Parathyroid adenoma (tissue), 2 donors: ENCODE results near the gene SPATA13.
"Not testable (repeated sequence)": the region's sequence is repeated elsewhere in the genome, so short reads cannot be mapped to it uniquely, and the experiment has no call there.

Experiments used
- H2AFZ ChIP-seq: fragments of 300-600 bp; sonication (generic); one replicate; pipeline ENCODE4 v1.7.0; 2017; ENCODE audit warnings: antibody characterized with exemption, mild to moderate bottlenecking
- H3K27ac ChIP-seq: fragments of 300-600 bp; sonication (generic); one replicate; pipeline ENCODE4 v1.7.0; 2017
- H3K27me3 ChIP-seq: fragments of 300-600 bp; sonication (generic); one replicate; pipeline ENCODE4 v1.7.0; 2017; ENCODE audit warnings: low read length; ENCODE audit not compliant: control insufficient read depth, insufficient read depth
- H3K36me3 ChIP-seq: fragments of 300-600 bp; sonication (generic); one replicate; pipeline ENCODE4 v1.7.0; 2017; ENCODE audit warnings: low read length; ENCODE audit not compliant: control insufficient read depth, insufficient read depth
- H3K4me1 ChIP-seq: fragments of 300-600 bp; sonication (generic); one replicate; pipeline ENCODE4 v1.7.0; 2017; ENCODE audit warnings: control low read depth
- H3K4me2 ChIP-seq: fragments of 300-600 bp; sonication (generic); one replicate; pipeline ENCODE4 v1.7.0; 2017; ENCODE audit warnings: low read length
- H3K4me3 ChIP-seq: fragments of 300-600 bp; sonication (generic); one replicate; pipeline ENCODE4 v1.7.0; 2017; ENCODE audit warnings: low read depth, low read length
- H3K79me2 ChIP-seq: fragments of 300-600 bp; sonication (generic); one replicate; pipeline ENCODE4 v1.7.0; 2017; ENCODE audit warnings: control low read depth
- H3K9ac ChIP-seq: fragments of 300-600 bp; sonication (generic); one replicate; pipeline ENCODE4 v1.7.0; 2017; ENCODE audit warnings: mild to moderate bottlenecking
- H3K9me3 ChIP-seq: fragments of 300-600 bp; sonication (generic); one replicate; pipeline ENCODE4 v1.7.0; 2017; ENCODE audit warnings: low read length; ENCODE audit not compliant: control insufficient read depth
- CTCF ChIP-seq: fragments of 300-600 bp; sonication (generic); IDR thresholded peaks from one replicate; pipeline ENCODE4 v1.7.0; 2017; ENCODE audit warnings: antibody characterized with exemption, mild to moderate bottlenecking
- donor health status: primary hyperparathyroidism.

SPATA13 gene

GRCh38 chr13:24196593-24197197 is 36.2 kb downstream of the SPATA13 start:
- H3K9me3 ChIP-seq = no peaks in the 10 kb centered on the region
- H3K79me2 ChIP-seq = no peaks in the 10 kb centered on the region

DNA sequence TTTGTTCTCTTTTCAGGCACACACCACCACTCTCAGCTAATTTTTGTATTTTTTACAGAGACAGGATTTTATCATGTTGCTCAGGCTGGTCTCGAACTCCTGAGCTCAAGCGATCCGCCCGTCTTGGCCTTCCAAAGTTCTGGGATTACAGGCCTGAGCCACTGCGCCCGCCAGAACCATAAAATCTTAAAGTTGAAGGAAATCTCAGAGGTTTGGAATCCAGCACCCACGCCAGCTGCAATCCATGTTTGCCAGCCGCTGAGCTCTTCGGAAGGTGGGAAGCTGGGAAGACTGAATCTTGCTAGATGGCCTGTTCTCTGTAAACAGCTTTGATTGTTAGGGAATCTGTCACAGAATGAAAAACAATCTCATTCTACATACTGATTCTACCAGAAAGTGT is 38.5 kb downstream of the SPATA13 start:
- H3K27ac ChIP-seq = no peak overlapping the region
- TF ChIP-seq CTCF = no peak
- H3K27me3 ChIP-seq = no peaks in the 10 kb centered on the region
- H3K79me2 ChIP-seq = no peaks in the 10 kb centered on the region
- H3K9me3 ChIP-seq = no peaks in the 10 kb centered on the region
- no peak overlapping the region for H3K9ac ChIP-seq
- no peaks in the 10 kb centered on the region for H3K36me3 ChIP-seq
- H2AFZ ChIP-seq = no peak overlapping the region
- H3K4me1 ChIP-seq = no peaks in the 10 kb centered on the region
- H3K4me2 ChIP-seq = no peak overlapping the region
- no peak overlapping the region for H3K4me3 ChIP-seq

More at GRCh38 chr13:24196593-24197197, 36.2 kb downstream of the SPATA13 start:
- Histone ChIP-seq H3K9ac (no peak overlapping the region), H3K27me3 (no peaks in the 10 kb centered on the region), H3K27ac (no peak overlapping the region), H3K4me1 (no peaks in the 10 kb centered on the region), H2AFZ (no peak overlapping the region), H3K4me2 (no peak overlapping the region), H3K36me3 (no peaks in the 10 kb centered on the region), H3K4me3 (no peak overlapping the region)
- no peak for TF ChIP-seq CTCF

GRCh38 chr13:24202215-24202614 is 41.7 kb downstream of the SPATA13 start:
- Histone ChIP-seq H2AFZ (no peak overlapping the region), H3K4me1 (no peaks in the 10 kb centered on the region), H3K9ac (no peak overlapping the region), H3K27me3 (no peaks in the 10 kb centered on the region), H3K9me3 (no peaks in the 10 kb centered on the region), H3K36me3 (no peaks in the 10 kb centered on the region), H3K79me2 (no peaks in the 10 kb centered on the region), H3K4me2 (no peak overlapping the region), H3K27ac (no peak overlapping the region), H3K4me3 (no peak overlapping the region)
- no peak for TF ChIP-seq CTCF

DNA sequence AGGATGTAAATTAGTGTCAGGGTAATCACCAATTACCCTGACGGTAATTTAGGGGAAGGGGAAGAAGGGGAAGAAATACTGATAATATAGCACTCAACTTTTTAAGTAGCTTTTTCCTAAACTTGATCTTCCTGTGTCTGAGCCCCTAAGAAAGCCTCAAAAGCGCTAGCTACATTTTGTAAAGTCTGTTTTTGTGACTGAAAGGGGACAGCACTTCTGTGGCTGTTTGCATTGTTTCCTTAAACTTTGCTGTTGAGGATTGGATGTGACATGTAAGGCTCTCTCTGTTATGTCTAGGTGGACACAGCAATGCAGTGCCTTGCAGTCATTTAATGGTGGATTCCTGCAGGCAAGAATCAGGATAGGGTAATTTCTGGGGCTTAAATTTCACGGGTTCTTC is 42.8 kb downstream of the SPATA13 start:
- no peak overlapping the region for H2AFZ ChIP-seq
- no peaks in the 10 kb centered on the region for H3K36me3 ChIP-seq
- no peak overlapping the region for H3K27ac ChIP-seq
- H3K4me3 ChIP-seq = no peak overlapping the region
- no peak overlapping the region for H3K4me2 ChIP-seq
- H3K79me2 ChIP-seq = no peaks in the 10 kb centered on the region
- no peak for TF ChIP-seq CTCF
- no peaks in the 10 kb centered on the region for H3K4me1 ChIP-seq
- H3K9me3 ChIP-seq = no peaks in the 10 kb centered on the region
- H3K9ac ChIP-seq = no peak overlapping the region
- H3K27me3 ChIP-seq = no peaks in the 10 kb centered on the region

GRCh38 chr13:24203811-24204210 is 43.3 kb downstream of the SPATA13 start:
- no peak overlapping the region for H2AFZ ChIP-seq
- no peak overlapping the region for H3K27ac ChIP-seq
- no peaks in the 10 kb centered on the region for H3K36me3 ChIP-seq
- H3K79me2 ChIP-seq = no peaks in the 10 kb centered on the region
- no peak overlapping the region for H3K4me2 ChIP-seq
- H3K9ac ChIP-seq = no peak overlapping the region
- H3K4me1 ChIP-seq = no peaks in the 10 kb centered on the region
- no peaks in the 10 kb centered on the region for H3K27me3 ChIP-seq
- no peak for TF ChIP-seq CTCF
- no peak overlapping the region for H3K4me3 ChIP-seq
- no peaks in the 10 kb centered on the region for H3K9me3 ChIP-seq

GRCh38 chr13:24205076-24205475 is 44.6 kb downstream of the SPATA13 start:
- H3K4me3 ChIP-seq = not testable (repeated sequence)

More at GRCh38 chr13:24205076-24205475, 44.6 kb downstream of the SPATA13 start:
- not testable (repeated sequence) for H3K36me3 ChIP-seq, H3K9me3 ChIP-seq, H3K4me1 ChIP-seq, H3K27ac ChIP-seq, H3K27me3 ChIP-seq, H2AFZ ChIP-seq, H3K9ac ChIP-seq, H3K4me2 ChIP-seq, H3K79me2 ChIP-seq
